Neural cell (in vitro differentiated cells): ENCODE data around the gene BLOC1S4.

Experiments
- EP300 ChIP-seq: fragments of 450-650 bp; conservative IDR thresholded peaks from 2 replicates; pipeline ENCODE4 v1.6.1; 2014; ENCODE audit warnings: antibody characterized with exemption, mild to moderate bottlenecking, moderate library complexity; ENCODE audit not compliant: poor library complexity, severe bottlenecking
- EZH2 ChIP-seq: fragments of 200-600, 300-800 bp; shearing (Covaris generic), sonication (generic); IDR thresholded peaks from 2 replicates; pipeline ENCODE4 v1.6.1; 2014; ENCODE audit warnings: antibody characterized with exemption, low read length, borderline replicate concordance, mild to moderate bottlenecking; ENCODE audit not compliant: insufficient read depth, poor library complexity, severe bottlenecking
- MXI1 ChIP-seq: fragments of 450-650 bp; conservative IDR thresholded peaks from 2 replicates; pipeline ENCODE4 v1.6.1; 2014; ENCODE audit warnings: antibody characterized with exemption, mild to moderate bottlenecking; ENCODE audit not compliant: poor library complexity, severe bottlenecking
- POLR2AphosphoS5 ChIP-seq: IDR thresholded peaks from 2 replicates; pipeline ENCODE4 v1.6.1; 2012
- RAD21 ChIP-seq: fragments of 450-650 bp; conservative IDR thresholded peaks from 2 replicates; pipeline ENCODE4 v1.6.1; 2014; ENCODE audit warnings: antibody characterized with exemption, mild to moderate bottlenecking, moderate library complexity
- REST ChIP-seq: IDR thresholded peaks from 2 replicates; pipeline ENCODE4 v1.6.1; 2012; ENCODE audit warnings: borderline replicate concordance
- SMC3 ChIP-seq: fragments of 450-650 bp; conservative IDR thresholded peaks from 2 replicates; pipeline ENCODE4 v1.6.1; 2014; ENCODE audit warnings: antibody characterized with exemption, mild to moderate bottlenecking, moderate library complexity; ENCODE audit not compliant: poor library complexity
- TF ChIP-seq, protein P1 (sequence below): fragments of 450-650 bp; IDR thresholded peaks from 2 replicates; pipeline ENCODE4 v1.5.1; 2014; ENCODE audit warnings: antibody characterized with exemption, mild to moderate bottlenecking, moderate library complexity; ENCODE audit not compliant: poor library complexity, severe bottlenecking

GRCh38 chr4:6696611-6697010 lies 19.4 kb upstream of the BLOC1S4 start:
- TF ChIP-seq, protein P1, sequence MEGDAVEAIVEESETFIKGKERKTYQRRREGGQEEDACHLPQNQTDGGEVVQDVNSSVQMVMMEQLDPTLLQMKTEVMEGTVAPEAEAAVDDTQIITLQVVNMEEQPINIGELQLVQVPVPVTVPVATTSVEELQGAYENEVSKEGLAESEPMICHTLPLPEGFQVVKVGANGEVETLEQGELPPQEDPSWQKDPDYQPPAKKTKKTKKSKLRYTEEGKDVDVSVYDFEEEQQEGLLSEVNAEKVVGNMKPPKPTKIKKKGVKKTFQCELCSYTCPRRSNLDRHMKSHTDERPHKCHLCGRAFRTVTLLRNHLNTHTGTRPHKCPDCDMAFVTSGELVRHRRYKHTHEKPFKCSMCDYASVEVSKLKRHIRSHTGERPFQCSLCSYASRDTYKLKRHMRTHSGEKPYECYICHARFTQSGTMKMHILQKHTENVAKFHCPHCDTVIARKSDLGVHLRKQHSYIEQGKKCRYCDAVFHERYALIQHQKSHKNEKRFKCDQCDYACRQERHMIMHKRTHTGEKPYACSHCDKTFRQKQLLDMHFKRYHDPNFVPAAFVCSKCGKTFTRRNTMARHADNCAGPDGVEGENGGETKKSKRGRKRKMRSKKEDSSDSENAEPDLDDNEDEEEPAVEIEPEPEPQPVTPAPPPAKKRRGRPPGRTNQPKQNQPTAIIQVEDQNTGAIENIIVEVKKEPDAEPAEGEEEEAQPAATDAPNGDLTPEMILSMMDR, result no peak
- TF ChIP-seq EZH2 (no peak), EP300 (no peak), REST (no peak), POLR2AphosphoS5 (no peak), SMC3 (no peak), MXI1 (no peak), RAD21 (no peak)
